GM18520 (cell line): Measurements from ENCODE around the gene OR51M1.

ENCODE experiments used
- ATAC-seq: cut with Tn5 transposase; IDR thresholded peaks from one replicate; pipeline ENCODE4 v1.9.1; 2021; ENCODE audit not compliant: unreplicated experiment

The OR51M1 gene

DNA sequence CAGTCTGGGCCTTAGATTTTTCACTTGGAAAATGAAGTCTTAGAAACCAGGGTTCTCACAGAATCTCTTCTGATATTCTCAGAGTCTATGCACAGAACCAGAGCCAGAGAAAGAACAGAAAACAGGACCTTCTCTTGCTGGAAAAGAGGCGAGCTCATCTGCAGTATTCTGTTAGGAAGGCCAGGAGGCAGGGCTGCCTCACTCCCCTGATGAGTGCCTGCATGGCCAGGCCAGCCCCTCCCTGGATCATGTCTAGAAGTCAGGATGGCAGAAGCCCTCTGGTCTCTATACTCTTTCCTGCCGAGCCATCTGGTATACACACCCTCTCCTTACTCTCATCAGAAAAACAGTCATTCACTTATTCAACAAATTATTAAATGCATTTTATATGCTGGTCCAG, 723 bp downstream of the OR51M1 start:
- no peak for ATAC-seq

DNA sequence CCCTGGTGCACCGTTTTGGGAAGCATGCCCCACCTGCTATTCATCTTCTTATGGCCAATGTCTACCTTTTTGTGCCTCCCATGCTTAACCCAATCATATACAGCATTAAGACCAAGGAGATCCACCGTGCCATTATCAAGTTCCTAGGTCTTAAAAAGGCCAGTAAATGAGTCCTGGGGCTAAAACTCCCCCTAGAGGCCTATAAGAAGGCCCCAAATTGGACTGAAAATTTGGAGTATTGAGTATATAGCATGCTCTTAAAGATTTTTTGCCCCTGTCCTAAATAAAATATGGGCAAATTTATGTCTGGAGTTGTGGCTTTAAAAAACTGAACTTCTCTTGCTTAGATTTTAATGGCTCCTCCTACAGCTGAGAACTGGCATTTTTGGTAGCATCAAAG, 6.6 kb downstream of the OR51M1 start:
- ATAC-seq: no peak

DNA sequence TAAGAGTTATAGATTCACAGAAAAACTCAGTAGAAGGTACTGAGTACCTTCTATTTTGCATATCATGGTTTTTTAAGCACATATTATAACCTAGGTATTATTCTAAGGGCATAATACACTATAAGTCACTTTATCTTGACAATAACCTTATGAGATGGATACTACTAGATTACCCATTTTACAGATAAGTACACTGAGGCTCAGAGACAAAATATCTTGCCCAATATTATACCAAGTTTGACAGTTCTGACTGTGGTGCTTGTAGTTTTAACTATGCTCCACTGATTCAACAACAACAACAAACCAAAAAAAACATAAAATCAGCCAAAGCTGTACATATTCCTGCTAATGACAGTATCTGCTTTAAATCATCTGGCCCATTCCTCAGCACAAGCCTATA, 10.5 kb downstream of the OR51M1 start:
- ATAC-seq: no peak

DNA sequence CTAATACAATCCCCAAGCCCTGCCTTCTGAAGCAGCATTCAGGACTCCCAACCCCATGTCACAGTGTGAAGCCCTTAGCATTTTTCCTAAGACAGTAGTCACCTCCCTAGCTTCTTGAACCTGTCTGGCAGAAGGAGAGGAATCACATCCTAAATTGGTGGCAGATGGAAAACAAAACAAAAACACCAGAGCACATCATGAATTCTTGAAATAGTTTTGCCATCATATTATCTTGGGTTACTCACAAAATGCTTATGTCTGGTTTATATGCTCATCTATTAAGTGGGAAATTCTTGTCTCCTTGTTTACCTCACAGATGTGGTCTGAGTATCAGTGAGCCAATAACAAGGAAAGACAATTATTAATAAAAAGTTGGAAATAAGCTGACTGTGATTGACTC, 15.3 kb downstream of the OR51M1 start:
- ATAC-seq: no peak

DNA sequence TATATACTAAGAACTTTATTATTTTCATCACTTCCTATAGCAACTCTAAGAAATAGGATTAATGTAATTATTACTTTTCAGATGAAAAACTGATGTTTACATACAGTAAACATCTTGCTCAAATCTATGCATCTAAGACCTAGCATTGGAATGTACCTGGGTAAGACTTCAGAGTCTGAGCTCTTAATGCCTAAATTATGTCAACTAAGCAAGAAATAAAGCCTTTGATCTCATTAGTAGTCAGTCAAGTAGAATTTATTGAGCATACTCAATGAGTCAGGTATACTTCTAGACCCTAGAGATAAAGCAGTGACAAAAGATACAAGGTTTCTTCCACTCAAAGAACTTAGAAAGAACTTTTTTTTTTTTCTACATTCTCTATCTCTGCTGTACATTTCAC, 21.6 kb downstream of the OR51M1 start:
- ATAC-seq: no peak

DNA sequence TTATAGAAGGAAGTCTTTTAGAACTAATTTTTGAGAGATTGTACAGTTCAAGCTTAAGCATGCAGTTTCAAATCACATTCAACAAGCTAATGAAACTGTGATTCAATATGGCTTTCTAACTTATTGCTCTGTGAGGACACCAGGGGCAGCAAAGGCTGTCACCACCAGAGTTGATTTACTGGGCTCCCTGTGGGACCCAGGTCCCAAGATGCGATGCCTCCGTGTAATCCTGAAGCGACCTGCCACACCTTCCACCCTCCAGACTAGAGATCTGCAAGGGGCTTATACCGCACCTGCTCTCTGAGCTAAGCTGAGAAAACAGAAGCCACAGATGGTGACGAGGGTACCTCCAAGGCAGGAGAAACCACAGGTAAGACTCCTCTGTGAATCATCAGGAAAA, 37.4 kb downstream of the OR51M1 start:
- no peak for ATAC-seq

DNA sequence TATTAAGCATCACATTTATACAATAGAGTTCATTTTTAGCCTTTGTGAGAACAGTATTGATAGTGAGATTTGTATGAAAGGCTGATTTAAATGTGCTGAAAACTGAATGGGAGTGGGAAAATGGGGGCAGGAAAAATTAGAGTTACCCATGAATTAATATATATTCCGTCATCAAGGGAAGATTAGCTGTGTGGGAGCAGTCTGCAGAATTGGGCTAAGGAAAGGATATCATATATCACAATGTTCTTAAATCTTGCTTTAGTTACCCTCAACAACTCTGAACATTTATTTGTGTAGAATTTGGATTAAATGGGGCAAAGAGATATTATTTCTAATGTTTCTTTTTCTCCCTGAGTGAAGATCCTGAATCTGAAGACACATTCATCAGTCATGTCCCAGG, 38.2 kb downstream of the OR51M1 start, which contains the start of gene OR51Q1:
TSS of gene OR51Q1 (plus strand) at position 301 of the 400 bp plus-strand sequence. CDS start at position 391, 90 bp downstream.
- ATAC-seq: no peak

DNA sequence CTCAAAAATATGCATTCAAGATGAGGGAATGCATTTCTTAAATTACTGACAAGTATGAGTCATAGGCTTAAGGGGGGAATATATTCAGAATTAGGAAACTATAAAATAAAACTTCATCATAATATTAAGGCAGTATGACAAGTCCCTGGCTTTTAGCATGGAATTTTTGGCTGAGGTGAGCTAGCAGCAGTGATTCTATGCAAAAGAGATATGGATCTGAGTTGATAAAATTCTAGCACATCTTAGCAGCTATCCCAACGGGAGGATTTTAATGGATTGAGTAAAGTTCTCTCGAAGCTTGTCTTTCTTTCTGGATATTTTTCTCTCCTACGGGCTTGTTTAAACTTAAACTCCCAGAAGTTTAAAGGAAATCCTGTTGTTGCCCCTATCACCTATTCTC, 39.5 kb downstream of the OR51M1 start:
- no peak for ATAC-seq

DNA sequence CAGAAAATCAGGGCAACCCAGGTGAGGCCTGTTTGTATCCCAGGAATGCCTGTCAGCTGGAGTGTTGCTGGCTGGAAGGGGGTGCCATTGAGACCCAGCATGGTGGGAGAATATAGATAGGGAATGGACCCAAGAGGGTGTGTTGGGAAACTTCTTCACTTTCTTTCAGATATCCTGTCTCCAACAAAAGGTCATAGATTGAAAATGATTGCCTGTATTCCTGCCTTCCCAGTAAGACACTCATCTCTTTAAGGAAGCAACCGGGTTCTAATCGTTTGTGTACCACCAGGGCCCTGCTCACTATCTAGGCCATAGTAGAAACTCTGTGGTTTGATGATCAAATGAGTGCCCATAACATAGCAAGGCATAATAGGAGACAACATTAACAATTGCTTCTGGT, 57.8 kb downstream of the OR51M1 start, which contains the start of gene OR51I1:
TSS of gene OR51I1 (minus strand) at position 101 of the 400 bp plus-strand sequence. CDS start at position 101, 0 bp downstream.
- no peak for ATAC-seq
